IMR-90 (cell line): ENCODE measurements around the gene NTNG2. TPM values are rescaled to one million over a fixed set of nuclear protein-coding genes. Genes with fewer than 3 reads are reported as not detected.

Source experiments
- ATAC-seq: fragments of 200-7000 bp; cut with Tn5 transposase; 2 replicates; pipeline ENCODE4 v1.9.1; 2020; ENCODE audit warnings: low read depth, mild to moderate bottlenecking, moderate library complexity
- BruUV-seq: library from RNA; stranded (reverse); fragments of 400-500 nt; replicated peaks from 2 replicates; lab custom pipeline; 2021; lab: Mats Ljungman, UMichigan
- CTCF ChIA-PET: fragments of 300-600 bp; formaldehyde crosslinking; extraction: SDS; loops from one replicate; lab custom pipeline; 2021; ENCODE audit warnings: antibody characterized with exemption; lab: Yijun Ruan, JAX
- POLR2A ChIA-PET: fragments of 300-600 bp; sonication (Branson Sonifier 250); formaldehyde crosslinking; loops from one replicate; lab custom pipeline; 2022; ENCODE audit warnings: antibody characterized with exemption; ENCODE audit not compliant: unreplicated experiment; lab: Charles Lee
- DNase-seq: peaks from one replicate; pipeline ENCODE4 v3.0.0; 2013
- H2AFZ ChIP-seq: replicated peaks from 2 replicates; pipeline ENCODE3; 2013; ENCODE audit warnings: low read length, mild to moderate bottlenecking; ENCODE audit not compliant: poor library complexity
- H2AK5ac ChIP-seq: 2 replicates; pipeline ENCODE4 v1.6.1; 2013; ENCODE audit warnings: low read depth, low read length, inconsistent platforms
- H2AK9ac ChIP-seq: replicated peaks from 2 replicates; pipeline ENCODE3; 2013; ENCODE audit warnings: mild to moderate bottlenecking, low read depth, low read length, moderate library complexity; ENCODE audit not compliant: poor library complexity
- H2BK120ac ChIP-seq: 2 replicates; pipeline ENCODE4 v1.6.1; 2013; ENCODE audit warnings: low read depth, low read length, inconsistent platforms
- H2BK15ac ChIP-seq: 3 replicates; pipeline ENCODE4 v1.6.1; 2013; ENCODE audit warnings: low read depth, low read length, inconsistent platforms
- H2BK20ac ChIP-seq: 2 replicates; pipeline ENCODE4 v1.6.1; 2013; ENCODE audit warnings: low read depth, mild to moderate bottlenecking, inconsistent platforms, low read length, moderate library complexity
- H2BK5ac ChIP-seq: 2 replicates; pipeline ENCODE4 v1.6.1; 2013; ENCODE audit warnings: mild to moderate bottlenecking, low read depth, low read length, inconsistent platforms; ENCODE audit not compliant: poor library complexity, severe bottlenecking
- H3K14ac ChIP-seq: replicated peaks from 2 replicates; pipeline ENCODE4 v1.6.1; 2013; ENCODE audit warnings: low read depth, low read length, inconsistent platforms
- H3K18ac ChIP-seq: 2 replicates; pipeline ENCODE4 v1.6.1; 2013; ENCODE audit warnings: low read depth, low read length, control low read depth
- H3K23ac ChIP-seq: 2 replicates; pipeline ENCODE4 v1.6.1; 2013; ENCODE audit warnings: low read depth, low read length, inconsistent platforms
- H3K27ac ChIP-seq: 2 replicates; pipeline ENCODE4 v1.5.1; 2013; ENCODE audit warnings: mild to moderate bottlenecking, control low read depth, low read length; ENCODE audit not compliant: insufficient read depth
- H3K27me3 ChIP-seq: 2 replicates; pipeline ENCODE4 v1.6.1; 2013; ENCODE audit warnings: low read length; ENCODE audit not compliant: control insufficient read depth, insufficient read depth
- H3K36me3 ChIP-seq: 2 replicates; pipeline ENCODE4 v1.6.1; 2013; ENCODE audit warnings: low read length, mixed read lengths; ENCODE audit not compliant: control insufficient read depth, insufficient read depth
- H3K4ac ChIP-seq: 2 replicates; pipeline ENCODE4 v1.6.1; 2013; ENCODE audit warnings: low read depth, low read length, inconsistent platforms
- H3K4me1 ChIP-seq: 2 replicates; pipeline ENCODE4 v1.6.1; 2013; ENCODE audit warnings: low read length, mixed read lengths; ENCODE audit not compliant: control insufficient read depth, insufficient read depth
- H3K4me2 ChIP-seq: 2 replicates; pipeline ENCODE4 v1.6.1; 2013; ENCODE audit warnings: low read depth, mild to moderate bottlenecking, control low read depth, low read length, moderate library complexity
- H3K4me3 ChIP-seq: 2 replicates; pipeline ENCODE4 v1.5.1; 2013; ENCODE audit warnings: low read depth, mild to moderate bottlenecking, control low read depth, low read length, moderate library complexity; ENCODE audit not compliant: insufficient read depth
- H3K56ac ChIP-seq: 2 replicates; pipeline ENCODE4 v1.6.1; 2013; ENCODE audit warnings: low read length, inconsistent platforms; ENCODE audit not compliant: insufficient read depth; ENCODE audit errors: extremely low read depth
- H3K79me1 ChIP-seq, 2 experiments: 2 replicates each; pipeline ENCODE4 v1.6.1; 2013; ENCODE audit warnings: low read length in 2 of 2, inconsistent platforms in 1 of 2, low read depth in 1 of 2
- H3K9ac ChIP-seq: 2 replicates; pipeline ENCODE4 v1.6.1; 2013; ENCODE audit warnings: low read depth, low read length, control low read depth
- H3K9me1 ChIP-seq: 2 replicates; pipeline ENCODE4 v1.6.1; 2013; ENCODE audit warnings: low read length, inconsistent platforms; ENCODE audit not compliant: insufficient read depth
- H3K9me3 ChIP-seq: 2 replicates; pipeline ENCODE4 v1.6.1; 2013; ENCODE audit warnings: low read length; ENCODE audit not compliant: control insufficient read depth, insufficient read depth
- H4K20me1 ChIP-seq: 2 replicates; pipeline ENCODE4 v1.6.1; 2013; ENCODE audit warnings: low read length, inconsistent platforms; ENCODE audit not compliant: insufficient read depth
- H4K5ac ChIP-seq: 2 replicates; pipeline ENCODE4 v1.6.1; 2013; ENCODE audit warnings: mild to moderate bottlenecking, low read depth, low read length, control low read depth
- H4K8ac ChIP-seq, 2 experiments: 2 replicates each; pipeline ENCODE4 v1.6.1; 2013; ENCODE audit warnings: low read depth in 2 of 2, low read length in 2 of 2, control low read depth in 1 of 2, inconsistent platforms in 1 of 2
- H4K91ac ChIP-seq: 2 replicates; pipeline ENCODE4 v1.6.1; 2013; ENCODE audit warnings: low read depth, low read length, inconsistent platforms; ENCODE audit not compliant: insufficient read depth
- BHLHE40 ChIP-seq: fragments of 150-350 bp; IDR thresholded peaks from 2 replicates; pipeline ENCODE4 v1.6.1; 2016; ENCODE audit warnings: mild to moderate bottlenecking, low read depth, low read length
- CEBPB ChIP-seq: IDR thresholded peaks from 2 replicates; pipeline ENCODE4 v1.6.1; 2012; ENCODE audit warnings: low read depth, low read length, improper control_type of control experiment
- FOS ChIP-seq: fragments of 150-350 bp; IDR thresholded peaks from 2 replicates; pipeline ENCODE4 v1.6.1; 2016; ENCODE audit warnings: low read depth, low read length
- MAFK ChIP-seq: IDR thresholded peaks from 2 replicates; pipeline ENCODE4 v1.6.1; 2012; ENCODE audit warnings: low read depth, low read length, improper control_type of control experiment
- MAZ ChIP-seq: IDR thresholded peaks from 2 replicates; pipeline ENCODE4 v1.6.1; 2012; ENCODE audit warnings: low read depth, mild to moderate bottlenecking, low read length, improper control_type of control experiment, moderate library complexity, borderline replicate concordance
- RCOR1 ChIP-seq: IDR thresholded peaks from 2 replicates; pipeline ENCODE4 v1.6.1; 2012; ENCODE audit warnings: mild to moderate bottlenecking, low read length, improper control_type of control experiment; ENCODE audit not compliant: insufficient replicate concordance
- SMC3 ChIP-seq: fragments of 150-350 bp; IDR thresholded peaks from 2 replicates; pipeline ENCODE4 v1.6.1; 2016; ENCODE audit warnings: low read depth, mild to moderate bottlenecking, antibody characterized with exemption, low read length, moderate library complexity
- USF2 ChIP-seq: fragments of 150-350 bp; IDR thresholded peaks from 2 replicates; pipeline ENCODE4 v1.6.1; 2017; ENCODE audit warnings: mild to moderate bottlenecking, antibody characterized with exemption, low read length, low read depth
- WGBS, 2 experiments: methylation state at CpG; one replicate each; pipeline versions ENCODE4 v1.1.5 to v1.1.7; 2013; ENCODE audit warnings: missing lambda C conversion rate in 2 of 2; ENCODE audit not compliant: insufficient read length in 1 of 2; ENCODE audit errors: extremely low coverage in 2 of 2; 5-methylcytosine and 5-hydroxymethylcytosine counted together
- dilution Hi-C: fragments of 300-500 bp; cut with HindIII; formaldehyde crosslinking; loops from one replicate; pipeline ENCODE4 v1.14.3; 2018; ENCODE audit warnings: low sequenced_read_pairs; ENCODE audit not compliant: unreplicated experiment
- in situ Hi-C: fragments of 300-500 bp; cut with MboI; formaldehyde crosslinking; loops from 3 replicates; pipeline ENCODE4 v1.14.3; 2019; ENCODE audit warnings: low sequenced_read_pairs, inconsistent platforms, mixed read lengths
- intact Hi-C: fragments of 100-400 bp; cut with micrococcal nuclease; formaldehyde crosslinking; loops from 2 replicates; pipeline ENCODE4 v1.10.0; 2022
- polyA plus RNA-seq, 3 experiments: library from polyadenylated mRNA; depleted of rRNA; stranded (reverse); fragments of >200 nt; gene quantifications; 2 replicates each; pipeline ENCODE4 v1.2.3, GENCODE V29; 2012; ENCODE audit warnings: low replicate concordance in 1 of 3
- total RNA-seq: library from RNA; depleted of rRNA; stranded (reverse); fragments of >200 nt; gene quantifications from 2 replicates; pipeline ENCODE4 v1.2.3, GENCODE V29; 2012

Gene NTNG2
- total and polyA plus RNA-seq, 2 of the 4 experiments (the other 2 are of a cell fraction), result 0.54 to 0.84 TPM

GRCh38 chr9:132210472-132211145, 48.8 kb downstream of the NTNG2 start:
- no peak overlapping the region for H3K4ac ChIP-seq
- ChIA-PET CTCF (no interaction called here), POLR2A (no interaction called here)
- no peaks in the 10 kb centered on the region for H3K36me3 ChIP-seq
- in situ Hi-C loops, result no loop called here
- no peak overlapping the region for H3K4me2 ChIP-seq
- no peak overlapping the region for H2BK15ac ChIP-seq
- no peak overlapping the region for H4K8ac ChIP-seq
- ATAC-seq (no peak), DNase-seq (peak; percentile 94)
- peak overlapping the region; percentile 5 for H2AK9ac ChIP-seq
- no peak overlapping the region for H2BK5ac ChIP-seq
- H2AFZ ChIP-seq, result peak overlapping the region; percentile 5
- no peak overlapping the region for H3K23ac ChIP-seq
- no TSS peak for BruUV-seq
- no peaks in the 10 kb centered on the region for H3K9me3 ChIP-seq
- H3K4me1 ChIP-seq, result peaks cover 7% of the 10 kb centered on the region
- H3K9me1 ChIP-seq, result peaks cover 14% of the 10 kb centered on the region; the same call in 1 of the 2 replicates
- H3K27me3 ChIP-seq, result peaks cover 20% of the 10 kb centered on the region; the same call in 1 of the 2 replicates
- no peak overlapping the region for H3K27ac ChIP-seq
- no peak overlapping the region for H3K4me3 ChIP-seq
- TF ChIP-seq USF2 (peak; percentile 15; the same call in 1 of the 2 replicates), FOS (peak; percentile 85), MAFK (no peak), RCOR1 (peak; percentile 75), BHLHE40 (peak; percentile 81), MAZ (peak; percentile 32; the same call in 1 of the 2 replicates), SMC3 (no peak), CEBPB (no peak)
- no peak overlapping the region for H3K14ac ChIP-seq
- H4K5ac ChIP-seq, result no peak overlapping the region
- intact Hi-C loops, result no loop called here
- no peak overlapping the region for H2AK5ac ChIP-seq
- WGBS, 2 experiments, result 69% methylated on average over 6 of the region's 14 CpGs; no CpG with 5 or more reads in 1 of the 2 experiments
- no peaks in the 10 kb centered on the region for H3K79me1 ChIP-seq
- no peak overlapping the region for H2BK120ac ChIP-seq
- no peaks in the 10 kb centered on the region for H4K20me1 ChIP-seq
- H3K18ac ChIP-seq, result no peak overlapping the region
- no peak overlapping the region for H3K9ac ChIP-seq
- no peak overlapping the region for H4K91ac ChIP-seq
- dilution Hi-C loops, result no loop called here
- H2BK20ac ChIP-seq, result no peak overlapping the region
- H3K56ac ChIP-seq, result no peak overlapping the region
